ENCODE measurements around the gene KIAA0586.
"Not testable (repeated sequence)": the region's sequence is repeated elsewhere in the genome, so short reads cannot be mapped to it uniquely, and the experiment has no call there.

Gene KIAA0586

DNA sequence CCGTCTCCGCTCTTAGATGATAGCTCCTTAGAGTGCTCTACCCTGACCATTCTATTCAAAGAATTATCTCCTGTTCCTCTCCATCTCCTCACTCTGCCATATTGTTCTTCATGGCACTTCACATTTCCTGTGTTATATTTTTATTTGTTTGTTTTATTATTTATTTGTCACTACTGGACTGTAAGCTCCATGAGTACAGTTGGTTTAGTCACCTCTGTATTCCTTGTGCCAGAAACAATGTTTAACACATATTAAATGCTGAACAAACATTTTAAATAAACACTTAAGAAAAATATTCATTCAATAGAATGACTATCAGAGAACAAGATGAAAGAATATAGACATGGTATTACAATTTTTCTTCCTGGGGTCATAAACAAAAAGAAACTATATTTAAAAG is 35.6 kb downstream of the KIAA0586 start:
- no peak for DNase-seq (ENCODE audit: low read depth in 1 of 2, low spot score in 1 of 2)

DNA sequence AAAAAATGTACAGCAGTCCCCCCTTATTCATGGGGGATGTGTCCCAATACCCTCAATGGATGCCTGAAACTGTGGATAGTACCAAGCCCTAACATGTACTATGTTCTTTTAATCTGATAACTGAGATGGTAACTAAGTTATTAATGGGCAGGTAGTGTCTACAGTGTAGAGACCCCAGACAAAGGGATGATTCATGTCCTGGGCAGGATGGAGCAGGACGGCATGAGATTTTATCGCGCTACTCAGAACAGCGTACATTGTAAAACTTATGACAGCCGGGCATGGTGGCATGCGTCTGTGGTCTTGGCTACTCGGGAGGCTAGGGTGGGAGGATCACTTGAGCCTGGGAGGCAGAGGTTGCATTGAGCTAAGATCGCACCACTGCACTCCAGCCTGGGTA is 37.1 kb downstream of the KIAA0586 start:
- no peak for DNase-seq (ENCODE audit: low read depth in 1 of 2, low spot score in 1 of 2)

- DNase-seq (ENCODE audit: low read depth in 1 of 2, low spot score in 1 of 2) = no peak
These were observed 37.9 kb downstream of the KIAA0586 start for GRCh38 chr14:58465421-58465820.

DNA sequence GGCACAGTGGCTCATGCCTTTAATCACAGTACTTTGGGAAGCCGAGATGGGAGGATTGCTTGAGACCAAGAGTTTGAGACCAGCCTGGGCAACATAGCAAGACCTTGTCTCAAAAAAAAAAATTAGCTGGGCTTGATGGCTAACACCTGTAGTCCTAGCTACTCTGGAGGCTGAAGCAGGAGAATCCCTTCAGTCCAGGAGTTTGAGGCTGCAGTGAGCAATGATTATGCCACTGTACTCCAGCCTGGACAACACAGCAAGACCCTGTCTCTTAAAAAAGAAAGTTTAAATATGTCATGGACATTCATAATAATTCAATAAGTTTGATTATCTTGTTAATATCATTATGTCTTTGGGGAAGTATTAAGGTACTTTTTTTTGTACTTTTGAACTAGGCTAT is 38.9 kb downstream of the KIAA0586 start:
- DNase-seq (ENCODE audit: low read depth in 1 of 2, low spot score in 1 of 2) = no peak

DNA sequence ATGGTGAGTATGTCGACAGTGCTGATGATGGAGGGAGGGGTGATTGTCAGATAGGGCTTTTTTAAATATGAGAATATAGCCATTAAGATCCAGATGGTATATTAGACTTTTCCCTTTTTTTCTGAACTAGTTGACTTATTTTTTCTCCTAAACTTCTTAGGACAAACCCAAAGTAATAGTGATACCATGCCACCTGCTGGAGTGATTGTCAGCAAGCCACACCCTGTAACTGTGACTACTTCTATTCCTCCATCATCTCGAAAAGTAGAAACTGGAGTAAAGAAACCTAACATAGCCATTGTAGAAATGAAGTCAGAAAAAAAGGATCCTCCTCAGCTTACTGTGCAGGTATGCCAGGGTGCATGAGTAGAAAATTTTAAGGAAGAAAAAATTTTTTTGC is 40.1 kb downstream of the KIAA0586 start:
- DNase-seq (ENCODE audit: low read depth in 1 of 2, low spot score in 1 of 2) = no peak

GRCh38 chr14:58469309-58469708 is 41.8 kb downstream of the KIAA0586 start:
- no peak for DNase-seq (ENCODE audit: low read depth in 1 of 2, low spot score in 1 of 2)

DNA sequence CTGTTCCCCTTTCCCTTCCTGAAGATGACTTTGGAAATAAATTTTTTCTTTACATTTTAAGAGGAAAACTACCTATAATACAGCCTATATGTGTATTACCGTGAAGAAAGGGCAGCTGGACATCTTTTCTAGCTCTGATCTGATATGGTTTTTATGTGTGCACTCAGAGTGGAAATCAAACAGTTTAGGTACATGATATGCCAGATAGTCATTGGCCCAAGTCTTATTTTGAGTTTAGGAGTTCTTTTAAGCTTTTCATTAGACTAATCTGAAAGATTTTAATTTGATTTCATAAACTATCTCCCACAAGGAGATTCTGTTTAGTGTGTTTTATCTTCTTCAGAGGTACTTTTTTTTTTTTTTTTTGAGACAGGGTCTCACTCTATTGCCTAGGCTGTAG is 48.8 kb downstream of the KIAA0586 start:
- DNase-seq (ENCODE audit: low read depth in 1 of 2, low spot score in 1 of 2) = no peak

- DNase-seq (ENCODE audit: low read depth in 1 of 2, low spot score in 1 of 2) = no peak
These were observed 50.1 kb downstream of the KIAA0586 start for GRCh38 chr14:58477653-58478052.

DNA sequence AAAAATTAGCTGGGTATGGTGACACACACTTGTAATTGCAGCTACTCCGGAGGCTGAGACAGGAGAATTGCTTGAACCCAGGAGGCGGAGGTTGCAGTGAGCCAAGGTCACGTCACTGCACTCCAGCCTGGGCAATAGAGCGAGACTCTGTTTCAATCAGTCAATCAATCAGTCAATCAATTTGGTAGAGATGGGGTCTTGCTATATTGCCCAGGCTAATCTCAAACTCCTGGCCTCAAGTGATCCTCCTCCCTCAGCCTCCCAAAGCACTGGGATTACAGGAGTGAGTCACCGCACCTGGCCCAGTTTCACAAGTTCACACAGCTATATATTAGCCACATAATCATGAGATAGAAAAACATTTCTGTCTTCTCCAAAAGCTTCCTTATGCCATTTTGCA is 50.8 kb downstream of the KIAA0586 start:
- not testable (repeated sequence) for DNase-seq (ENCODE audit: low read depth in 1 of 2, low spot score in 1 of 2)

- DNase-seq (ENCODE audit: low read depth in 1 of 2, low spot score in 1 of 2) = no peak
These were observed 52.5 kb downstream of the KIAA0586 start for GRCh38 chr14:58479975-58480374.

GRCh38 chr14:58484176-58484575 is 56.7 kb downstream of the KIAA0586 start:
- no peak for DNase-seq (ENCODE audit: low read depth in 1 of 2, low spot score in 1 of 2)

DNA sequence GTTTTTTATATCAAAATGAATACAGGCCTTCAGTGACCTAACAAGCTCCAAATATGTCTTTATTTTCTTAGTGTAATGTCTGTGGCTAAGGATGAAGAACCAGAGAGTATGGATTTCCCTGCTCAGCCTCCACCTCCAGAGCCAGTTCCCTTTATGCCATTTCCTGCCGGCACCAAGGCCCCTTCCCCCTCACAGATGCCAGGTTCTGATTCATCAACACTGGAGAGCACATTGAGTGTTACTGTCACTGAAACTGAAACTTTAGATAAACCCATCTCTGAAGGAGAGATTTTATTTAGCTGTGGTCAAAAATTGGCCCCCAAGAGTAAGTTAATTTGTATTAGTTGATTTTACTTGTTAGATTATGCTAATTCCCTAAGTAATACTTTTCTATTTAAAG is 61.0 kb downstream of the KIAA0586 start:
- DNase-seq (ENCODE audit: low read depth in 1 of 2, low spot score in 1 of 2) = no peak

- no peak for DNase-seq (ENCODE audit: low read depth in 1 of 2, low spot score in 1 of 2)
These were observed 64.1 kb downstream of the KIAA0586 start for GRCh38 chr14:58491593-58491992.

DNA sequence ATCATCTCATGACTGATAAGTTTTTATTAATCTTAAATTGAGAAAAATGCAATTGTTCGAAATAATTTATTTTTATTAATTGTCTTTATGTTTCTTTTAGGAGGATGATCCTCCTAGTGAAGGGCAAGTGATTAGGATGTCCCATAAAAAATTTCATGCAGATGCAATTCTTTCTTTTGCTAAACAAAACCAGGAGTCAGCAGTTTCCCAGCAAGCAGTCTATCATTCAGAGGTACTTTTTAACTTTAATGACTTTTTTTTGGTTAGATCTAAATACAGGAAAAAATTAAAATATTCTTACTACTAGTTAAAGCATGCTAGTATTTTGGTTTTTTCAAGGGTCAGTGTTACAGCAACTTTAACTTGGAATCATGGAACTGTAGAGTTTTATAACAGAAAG is 64.5 kb downstream of the KIAA0586 start:
- DNase-seq (ENCODE audit: low read depth in 1 of 2, low spot score in 1 of 2) = no peak

- DNase-seq (ENCODE audit: low read depth in 1 of 2, low spot score in 1 of 2) = no peak
These were observed 73.8 kb downstream of the KIAA0586 start for GRCh38 chr14:58501214-58501816.

DNA sequence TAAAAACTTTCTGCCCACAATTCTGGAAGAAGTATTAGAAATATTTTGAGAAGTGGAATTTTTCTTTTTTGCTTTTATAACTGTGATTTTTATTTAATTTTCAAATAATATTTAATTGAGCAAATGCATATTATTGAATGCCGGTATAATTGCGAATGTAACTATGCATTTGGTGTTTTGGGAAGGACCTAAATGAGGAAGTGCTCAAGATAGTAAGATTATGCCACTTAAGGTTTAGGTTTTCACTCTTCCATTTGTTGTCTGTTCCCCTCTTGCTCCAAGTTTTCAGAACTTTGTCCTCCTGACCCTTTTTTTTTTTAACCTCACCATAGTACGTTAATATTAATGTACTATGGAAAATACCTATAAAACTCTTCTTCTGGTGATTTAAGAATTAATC is 85.8 kb downstream of the KIAA0586 start:
- no peak for DNase-seq (ENCODE audit: low read depth in 1 of 2, low spot score in 1 of 2)

DNA sequence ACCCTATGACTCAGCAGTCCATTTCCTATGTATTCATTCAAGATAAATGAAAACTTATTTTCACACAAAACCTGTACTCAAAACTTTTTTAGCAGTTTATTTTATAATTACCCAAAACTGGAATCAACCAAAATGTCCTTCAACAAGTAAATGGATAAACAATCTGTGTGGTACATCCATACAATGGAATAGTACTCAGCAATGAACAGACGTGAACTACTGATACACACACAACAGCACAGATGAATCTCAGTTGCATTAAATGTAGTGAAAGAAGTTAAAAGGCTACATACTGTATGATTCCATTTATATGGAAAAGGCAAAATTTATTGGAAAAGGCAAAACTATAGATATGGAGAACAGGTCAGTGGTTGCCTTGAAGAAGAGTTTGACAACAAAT is 90.1 kb downstream of the KIAA0586 start:
- no peak for DNase-seq (ENCODE audit: low read depth in 1 of 2, low spot score in 1 of 2)

- DNase-seq (ENCODE audit: low read depth in 1 of 2, low spot score in 1 of 2) = not testable (repeated sequence)
These were observed 98.2 kb downstream of the KIAA0586 start for GRCh38 chr14:58525691-58526090.

GRCh38 chr14:58533446-58533845 is 105.9 kb downstream of the KIAA0586 start:
- no peak for DNase-seq (ENCODE audit: low read depth in 1 of 2, low spot score in 1 of 2)

GRCh38 chr14:58535044-58535443 is 107.5 kb downstream of the KIAA0586 start:
- no peak for DNase-seq (ENCODE audit: low read depth in 1 of 2, low spot score in 1 of 2)

- no peak for DNase-seq (ENCODE audit: low read depth in 1 of 2, low spot score in 1 of 2)
These were observed 109.5 kb downstream of the KIAA0586 start for GRCh38 chr14:58537004-58537403.

DNA sequence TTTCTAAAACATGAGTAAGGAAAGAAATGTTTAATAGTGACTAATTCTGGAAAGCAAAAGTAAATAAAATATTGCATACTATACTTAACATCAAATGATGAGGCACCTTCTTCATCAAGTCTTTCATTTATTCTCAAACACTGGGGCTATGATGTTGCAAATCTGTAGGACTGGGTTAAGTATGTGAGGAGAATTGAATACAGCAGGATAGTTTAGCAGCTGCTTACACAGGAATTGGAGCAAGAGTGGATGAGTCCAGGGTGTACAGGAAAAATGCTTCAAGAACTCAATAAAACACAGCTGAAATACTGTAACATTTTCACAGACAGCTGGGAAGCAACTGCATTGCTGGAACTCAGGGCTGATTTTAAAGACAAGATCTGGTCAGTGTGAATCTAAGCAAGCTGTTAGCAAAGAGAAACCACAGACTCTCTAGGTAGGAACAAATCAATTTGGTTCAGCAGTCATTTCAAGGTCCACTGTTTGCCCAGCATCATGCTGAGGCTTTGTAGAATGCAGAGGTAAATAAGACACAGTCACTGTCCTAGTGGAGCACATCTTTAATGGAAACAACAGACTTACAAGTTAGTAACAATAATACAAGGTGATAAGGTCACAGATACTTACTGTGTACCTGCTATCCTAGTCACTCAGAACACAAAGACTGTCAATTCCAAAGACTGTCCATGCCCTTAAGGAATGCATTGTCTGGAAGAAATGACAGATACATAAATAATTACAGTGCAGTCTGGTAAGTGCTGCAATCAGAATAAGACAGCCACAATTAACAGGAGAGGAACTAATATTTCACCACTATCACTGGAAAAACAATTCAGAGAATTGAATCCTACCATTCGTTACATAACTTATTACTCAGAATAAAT is 113.5 kb downstream of the KIAA0586 start:
- DNase-seq (ENCODE audit: low read depth in 1 of 2, low spot score in 1 of 2) = no peak

DNA sequence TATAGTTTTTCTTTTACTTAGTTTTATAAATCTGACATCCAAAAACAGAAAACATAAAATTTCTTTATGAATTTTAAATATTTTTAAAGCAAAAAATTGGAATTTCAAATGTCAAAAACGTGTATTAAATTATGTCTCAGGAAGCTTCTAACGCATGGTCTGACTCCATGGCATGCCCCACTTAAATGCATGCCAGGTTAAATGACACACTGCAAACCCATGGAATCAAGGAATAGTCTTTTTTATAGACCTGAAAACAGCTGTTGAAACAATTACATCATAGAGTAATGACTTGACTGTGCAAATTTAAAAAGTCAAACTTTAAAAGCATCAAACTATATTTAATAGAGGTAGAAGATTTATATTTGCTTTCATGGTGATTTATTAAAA is 114.1 kb downstream of the KIAA0586 start:
- no peak for DNase-seq (ENCODE audit: low read depth in 1 of 2, low spot score in 1 of 2)
